Stimulated activated CD4-positive, alpha-beta T cell treated with anti-CD3 and anti-CD28 coated beads, Interleukin-2, amount 100 ng/mL, for 24 hours (primary cell): ENCODE results near the gene SRSF6.
"Not testable (repeated sequence)": the region's sequence is repeated elsewhere in the genome, so short reads cannot be mapped to it uniquely, and the experiment has no call there.

Experiments
- DNase-seq, 2 donors: peaks; one replicate each; pipeline ENCODE4 v3.0.0-alpha.2; 2020

Gene SRSF6

DNA sequence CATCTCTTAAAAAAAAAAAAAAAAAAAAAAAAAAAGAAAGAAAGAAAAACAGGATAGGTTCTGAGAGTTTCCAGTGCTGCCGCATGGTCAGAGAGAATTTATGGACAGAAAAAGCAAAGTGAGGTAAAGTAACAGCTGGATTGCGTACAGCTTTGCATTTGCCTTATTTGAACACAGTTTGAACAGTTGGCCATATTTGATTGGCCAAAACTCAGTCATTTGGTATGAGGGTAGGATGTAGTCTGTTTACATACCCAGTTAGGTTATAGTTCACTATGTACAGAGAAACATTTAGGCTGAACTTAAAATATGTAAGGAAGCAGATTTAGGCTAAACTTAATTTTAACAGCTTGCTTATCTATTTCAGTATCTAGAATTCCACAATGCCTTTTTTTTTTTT is 32.3 kb downstream of the SRSF6 start:
- DNase-seq = no peak

DNA sequence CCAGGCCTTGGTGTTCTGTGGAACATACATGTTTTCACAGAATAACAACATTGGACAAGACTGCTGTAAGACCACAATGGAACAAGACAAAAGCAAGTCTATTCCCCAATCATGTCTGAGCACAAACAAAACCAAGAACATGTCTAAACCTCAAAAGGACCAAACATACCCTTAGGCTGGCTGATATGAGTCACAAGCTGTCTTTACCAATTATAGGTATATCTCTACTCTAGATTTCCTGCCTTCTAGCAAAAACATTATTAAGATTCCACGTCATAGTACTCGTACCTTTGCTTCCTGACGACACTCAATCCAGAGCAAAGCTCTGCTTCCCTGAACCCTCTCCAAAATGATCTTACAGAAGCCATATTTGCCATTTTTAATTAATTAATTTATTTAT is 34.4 kb downstream of the SRSF6 start:
- DNase-seq = no peak

DNA sequence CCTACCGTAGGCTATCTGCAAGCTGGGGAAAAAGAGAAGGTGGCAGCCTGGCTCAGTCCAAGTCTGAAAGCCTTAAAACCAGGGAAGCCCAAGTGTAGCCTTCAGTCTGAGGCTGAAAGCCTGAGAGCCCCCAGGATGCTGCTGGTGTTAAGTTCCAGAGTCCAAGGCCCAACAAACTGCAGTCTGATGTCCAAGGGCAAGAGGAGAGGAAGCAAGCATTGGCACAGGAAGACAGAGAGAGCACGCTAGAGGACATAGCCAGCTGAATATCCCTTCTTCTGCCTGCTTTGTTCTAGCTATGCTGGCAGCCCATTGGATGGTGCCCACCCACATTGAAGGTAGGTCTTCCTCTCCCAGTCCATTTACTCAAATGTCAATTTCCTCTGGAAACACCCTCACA is 37.7 kb downstream of the SRSF6 start:
- no peak for DNase-seq

DNA sequence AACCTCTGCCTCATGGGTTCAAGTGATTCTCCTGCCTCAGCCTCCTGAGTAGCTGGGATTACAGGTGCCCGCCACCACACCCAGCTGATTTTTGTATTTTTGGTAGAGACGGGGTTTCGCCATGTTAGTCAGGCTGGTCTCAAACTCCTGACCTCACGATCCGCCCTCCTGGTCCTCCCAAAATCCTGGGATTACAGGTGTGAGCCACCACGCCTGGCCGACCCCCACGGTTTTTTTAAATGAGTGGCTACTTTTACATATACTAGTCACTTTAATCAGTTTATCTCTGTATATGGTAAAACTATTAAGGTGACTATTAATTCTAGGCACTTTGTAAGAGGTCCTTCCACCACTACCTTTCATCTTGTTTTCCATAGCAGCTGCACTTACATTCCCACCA is 44.3 kb downstream of the SRSF6 start:
- DNase-seq = not testable (repeated sequence)

- DNase-seq = no peak
These were observed 48.5 kb downstream of the SRSF6 start for GRCh38 chr20:43506238-43506637.

- peak in 1 of 2 donors; percentile 36 for DNase-seq
These were observed 49.7 kb downstream of the SRSF6 start, which contains the start of gene L3MBTL1 for GRCh38 chr20:43507150-43508080. Gene L3MBTL1, plus strand, starts transcription at chr20:43507697. Its CDS starts 5,807 bp downstream, at chr20:43513504.

- peak in 1 of 2 donors; percentile 35 for DNase-seq
These were observed 50.4 kb downstream of the SRSF6 start for GRCh38 chr20:43508106-43508505.

DNA sequence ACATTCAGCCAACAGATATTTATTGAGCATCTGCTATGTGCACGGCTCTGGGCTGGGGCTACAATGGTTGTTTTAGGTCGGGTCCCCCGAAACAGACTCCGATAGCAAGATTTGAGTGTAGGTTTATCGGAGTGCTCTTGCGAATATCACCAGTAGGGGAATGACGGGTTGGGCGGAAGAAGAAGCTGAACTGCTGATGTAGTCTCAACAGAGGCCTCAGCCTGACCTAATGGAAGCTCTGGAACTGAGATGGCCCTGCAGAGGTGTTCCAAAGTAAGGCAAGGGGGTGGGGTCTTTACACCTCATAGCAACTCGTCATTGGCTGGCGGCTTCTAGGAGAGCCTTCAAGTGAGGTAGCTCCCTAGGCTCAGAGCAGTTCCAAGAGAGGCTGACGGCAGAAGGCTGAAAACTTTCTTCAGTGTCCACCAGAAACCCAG is 50.9 kb downstream of the SRSF6 start:
- no peak for DNase-seq

- no peak for DNase-seq
These were observed 54.2 kb downstream of the SRSF6 start for GRCh38 chr20:43511879-43512278.

- DNase-seq = no peak
These were observed 55.8 kb downstream of the SRSF6 start for GRCh38 chr20:43513372-43513930.
